GM19351 (cell line): Measurements from ENCODE around the gene RBPJ.
A peak's percentile ranks its signal among the peaks of the same experiment; 100 is the strongest.
"Not testable (repeated sequence)": the region's sequence is repeated elsewhere in the genome, so short reads cannot be mapped to it uniquely, and the experiment has no call there.

Experiments
- ATAC-seq: cut with Tn5 transposase; IDR thresholded peaks from one replicate; pipeline ENCODE4 v1.9.1; 2021; ENCODE audit warnings: mild to moderate bottlenecking, moderate library complexity; ENCODE audit not compliant: unreplicated experiment

The RBPJ gene

DNA sequence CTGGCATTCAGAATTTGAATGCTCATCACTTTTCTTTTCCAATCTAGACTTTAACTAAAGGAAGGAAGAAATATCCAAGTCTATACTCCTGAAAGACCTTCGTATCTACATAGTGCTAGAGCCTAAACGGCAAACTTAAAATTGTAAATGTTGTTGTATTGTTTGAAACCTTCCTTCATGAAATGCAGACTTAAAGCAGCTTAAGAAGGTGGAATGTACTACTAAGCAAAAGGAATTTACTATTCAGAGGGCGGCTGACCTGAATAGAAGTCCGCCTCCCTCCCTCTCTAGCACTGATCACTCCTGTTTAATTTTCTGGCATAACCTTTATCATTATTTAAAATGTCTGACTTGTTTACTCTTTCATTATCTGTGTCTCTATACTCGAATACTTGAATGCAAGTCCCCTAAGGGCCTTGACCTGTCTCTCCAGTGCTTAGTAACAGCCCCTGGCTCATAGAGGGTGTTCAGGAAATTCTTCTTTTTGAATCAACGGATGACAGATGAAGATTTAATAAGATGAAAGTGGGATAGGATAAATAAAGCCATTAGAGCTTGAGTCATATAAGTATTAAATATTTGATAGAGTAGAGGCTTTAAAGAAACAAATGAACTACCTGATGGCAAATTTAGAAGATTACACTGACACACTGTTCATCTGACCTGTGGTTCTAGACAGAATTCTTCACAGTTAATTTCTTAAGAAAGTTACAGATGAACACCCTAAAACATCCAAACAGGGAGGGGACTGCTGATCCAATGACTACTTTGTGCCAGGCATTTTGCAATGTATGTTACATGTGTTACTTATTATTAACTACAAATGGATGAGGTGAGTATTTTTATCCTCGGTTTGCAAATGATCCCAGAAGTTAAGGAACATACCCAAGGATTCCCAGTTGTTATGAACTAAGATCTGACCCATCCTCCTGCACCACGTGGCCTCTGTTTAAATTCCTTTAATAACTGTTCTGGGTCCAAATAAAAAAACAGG lies 20.2 kb upstream of the RBPJ start:
- ATAC-seq, result no peak

DNA sequence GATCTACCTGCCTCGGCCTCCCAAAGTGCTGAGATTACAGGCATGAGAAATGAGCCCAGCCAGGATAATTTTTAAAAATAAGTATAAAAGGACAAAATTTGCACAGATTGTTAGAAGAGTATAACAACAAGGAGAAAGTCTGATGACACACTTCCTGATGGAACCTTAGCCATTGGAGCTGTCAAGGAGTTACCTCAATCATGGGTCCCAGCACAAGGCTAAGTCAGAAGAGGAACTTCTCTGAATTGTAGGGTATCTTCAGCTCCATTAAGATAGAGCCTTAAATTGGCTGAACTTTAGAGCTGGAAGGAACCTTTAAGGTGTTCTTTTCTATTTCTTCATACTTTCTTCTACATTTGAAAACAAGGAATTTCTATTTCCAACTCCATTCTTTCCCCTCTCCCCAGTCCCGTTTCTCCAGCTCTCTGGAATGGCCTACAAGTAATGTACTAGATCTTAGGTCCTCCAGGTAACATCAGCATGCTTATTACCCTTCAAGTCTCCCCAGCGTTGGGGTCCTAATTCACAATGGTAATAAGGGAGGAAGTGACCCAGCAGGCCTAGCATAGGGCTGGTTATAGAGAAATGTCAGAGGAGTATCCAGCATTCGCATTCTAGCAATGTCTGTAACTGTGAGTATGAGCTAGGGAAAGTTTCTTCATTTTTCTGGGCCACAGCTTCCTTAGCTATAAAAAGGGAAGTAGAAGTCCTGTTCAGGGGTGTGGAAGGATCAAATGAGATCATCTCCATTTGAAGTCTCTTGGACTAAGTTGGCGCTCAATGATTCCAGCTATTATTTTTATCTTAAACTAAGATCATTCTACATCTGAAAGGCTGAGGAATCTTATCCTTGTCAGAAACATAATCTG lies 18.5 kb upstream of the RBPJ start:
- ATAC-seq, result no peak

DNA sequence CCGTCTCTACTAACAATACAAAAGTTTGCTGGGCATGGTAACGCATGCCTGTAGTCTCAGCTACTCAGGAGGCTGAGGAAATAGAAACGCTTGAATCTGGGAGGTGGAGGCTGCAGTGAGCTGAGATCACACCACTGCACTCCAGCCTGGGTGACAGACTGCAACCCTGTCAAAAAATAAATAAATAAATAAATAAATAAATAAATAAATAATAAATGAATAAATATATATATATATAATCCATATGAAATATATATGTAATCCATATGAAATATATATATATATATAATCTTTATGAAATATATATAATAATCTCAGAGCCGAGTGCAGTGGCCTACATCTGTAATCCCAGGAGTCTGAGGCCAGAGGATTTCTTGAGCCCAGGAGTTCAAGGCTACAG lies 17.8 kb upstream of the RBPJ start:
- no peak for ATAC-seq

DNA sequence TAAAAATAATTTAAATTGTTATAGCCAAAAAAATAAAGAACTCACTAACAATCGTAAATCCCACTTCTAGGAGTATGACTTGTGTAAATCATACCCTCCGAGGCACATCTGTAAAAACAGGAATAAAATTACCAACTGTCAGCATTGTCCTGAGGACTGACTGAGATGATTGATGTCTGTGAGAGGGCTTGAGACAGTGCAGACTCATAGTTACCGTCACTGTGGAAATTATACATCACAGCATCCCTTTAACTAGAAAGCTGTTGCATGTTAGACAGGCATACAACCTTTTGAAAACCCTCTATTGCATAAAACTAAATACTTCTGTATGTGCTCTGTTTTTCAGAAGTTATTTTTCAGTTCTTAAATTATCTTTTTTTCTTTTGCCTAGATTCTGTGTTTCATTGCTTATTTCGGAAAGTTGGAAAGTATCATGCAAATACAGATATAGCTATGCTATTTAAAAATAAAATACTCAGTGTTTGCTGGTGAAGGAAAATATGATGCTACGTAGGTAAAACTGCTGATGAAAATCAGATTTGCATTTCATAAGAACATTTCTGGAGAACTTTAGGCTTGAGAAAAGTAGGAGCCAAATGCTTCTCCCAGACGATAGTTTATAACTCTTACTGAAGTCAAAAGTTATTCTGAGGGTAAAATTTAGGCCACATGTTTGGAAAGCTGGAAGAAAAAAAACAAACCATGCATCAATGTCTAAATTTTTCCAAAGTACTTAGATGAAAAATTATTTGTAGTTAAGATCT lies 13.6 kb upstream of the RBPJ start:
- ATAC-seq, result no peak

DNA sequence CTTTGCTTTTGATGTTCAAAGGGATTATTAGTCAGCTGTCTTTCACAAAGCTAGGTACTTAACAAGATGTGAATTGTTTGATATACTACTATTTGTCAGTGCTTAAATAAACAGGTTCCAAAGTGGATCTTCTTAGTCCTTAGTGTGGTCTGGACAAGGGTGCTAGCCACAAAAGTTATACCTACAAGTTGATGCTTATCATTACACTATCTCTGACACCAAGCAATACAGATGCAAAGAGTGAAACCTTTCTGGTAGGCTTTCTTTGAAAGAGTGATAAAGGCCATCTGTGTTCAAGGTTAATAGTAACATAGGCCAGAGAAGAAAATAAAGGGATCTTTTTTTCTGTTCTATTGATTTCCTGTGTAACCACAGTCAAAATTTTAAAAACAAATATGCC lies 12.2 kb upstream of the RBPJ start:
- ATAC-seq, result no peak

DNA sequence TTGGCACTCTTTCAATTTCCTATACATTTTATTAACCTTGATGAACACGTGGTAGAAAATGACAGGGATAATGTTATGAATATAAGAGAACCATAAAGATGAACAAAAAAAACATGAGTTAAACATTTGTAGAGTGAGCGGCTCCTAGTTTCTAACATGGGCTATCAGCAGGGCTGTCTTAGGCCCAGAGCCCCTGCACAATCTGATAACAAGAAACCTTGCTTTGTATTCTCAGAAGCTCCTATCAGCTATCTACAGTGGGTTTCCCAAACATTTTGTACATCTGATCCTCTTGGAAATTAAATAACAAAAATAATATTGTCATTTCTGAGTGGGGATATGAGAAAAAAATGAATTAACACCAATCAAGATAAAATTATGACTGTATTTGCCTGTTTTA lies 10.6 kb upstream of the RBPJ start:
- ATAC-seq, result no peak

DNA sequence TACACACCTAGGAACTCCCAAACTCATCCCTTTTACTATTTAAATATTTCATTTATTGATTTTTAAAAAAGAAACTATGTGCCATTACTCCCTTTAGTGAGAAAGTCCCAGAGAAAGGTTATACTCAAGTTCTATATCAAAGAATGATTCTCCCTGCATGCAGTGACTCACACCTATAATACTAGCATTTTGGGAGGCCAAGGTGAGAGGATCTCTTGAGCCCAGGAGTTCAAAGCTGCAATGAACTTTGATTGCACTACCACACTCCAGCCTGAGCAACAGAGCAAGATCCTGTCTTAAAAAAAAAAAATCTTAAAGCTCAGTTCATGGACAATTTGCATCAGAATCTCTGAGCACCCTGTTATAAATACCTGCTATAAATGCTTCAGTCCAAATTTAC lies 9.2 kb upstream of the RBPJ start:
- no peak for ATAC-seq

DNA sequence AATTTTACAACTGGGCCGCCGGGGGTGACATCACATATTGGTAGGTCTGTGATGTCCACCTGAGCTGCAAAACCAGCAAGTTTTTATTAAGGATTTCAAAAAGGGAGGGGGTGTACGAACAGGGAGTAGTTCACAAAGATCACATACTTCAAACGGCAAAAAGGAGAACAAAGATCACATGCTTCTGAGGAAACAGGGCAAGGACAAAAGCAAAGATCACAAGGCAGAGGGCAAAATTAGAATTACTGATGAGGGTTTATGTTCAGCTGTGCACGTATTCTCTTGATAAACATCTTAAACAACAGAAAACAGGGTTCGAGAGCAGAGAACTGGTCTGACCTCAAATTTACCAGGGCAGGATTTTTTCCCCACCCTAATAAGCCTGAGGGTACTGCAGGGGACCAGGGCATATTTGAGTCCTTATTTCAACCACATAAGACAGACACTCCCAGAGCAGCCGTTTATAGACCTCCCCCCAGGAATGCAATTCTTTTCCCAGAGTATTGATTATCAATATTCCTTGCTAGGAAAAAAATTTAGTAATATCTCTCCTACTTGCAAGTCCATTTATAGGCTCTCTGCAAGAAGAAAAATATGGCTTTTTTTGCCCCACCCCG lies 5.4 kb upstream of the RBPJ start:
- ATAC-seq, result not testable (repeated sequence)

DNA sequence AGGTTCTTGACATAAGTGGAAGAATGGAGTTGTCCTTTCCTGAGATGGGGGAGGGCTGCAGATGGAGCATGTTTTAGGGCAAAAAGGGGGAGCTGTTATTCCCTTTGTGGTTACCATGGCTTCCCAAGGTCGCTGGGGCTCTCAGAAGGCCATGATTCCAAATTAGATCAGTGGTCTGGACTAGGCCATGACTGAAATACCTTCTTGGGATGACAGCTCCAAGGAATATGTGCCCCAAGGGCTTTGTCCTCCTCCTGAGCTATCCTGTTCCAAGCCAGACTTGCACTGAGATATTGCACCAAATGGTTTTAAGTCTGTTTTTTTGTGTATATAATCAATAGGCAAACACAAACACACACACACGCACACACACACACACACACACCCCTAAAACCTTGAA lies 3.0 kb upstream of the RBPJ start:
- ATAC-seq, result no peak

DNA sequence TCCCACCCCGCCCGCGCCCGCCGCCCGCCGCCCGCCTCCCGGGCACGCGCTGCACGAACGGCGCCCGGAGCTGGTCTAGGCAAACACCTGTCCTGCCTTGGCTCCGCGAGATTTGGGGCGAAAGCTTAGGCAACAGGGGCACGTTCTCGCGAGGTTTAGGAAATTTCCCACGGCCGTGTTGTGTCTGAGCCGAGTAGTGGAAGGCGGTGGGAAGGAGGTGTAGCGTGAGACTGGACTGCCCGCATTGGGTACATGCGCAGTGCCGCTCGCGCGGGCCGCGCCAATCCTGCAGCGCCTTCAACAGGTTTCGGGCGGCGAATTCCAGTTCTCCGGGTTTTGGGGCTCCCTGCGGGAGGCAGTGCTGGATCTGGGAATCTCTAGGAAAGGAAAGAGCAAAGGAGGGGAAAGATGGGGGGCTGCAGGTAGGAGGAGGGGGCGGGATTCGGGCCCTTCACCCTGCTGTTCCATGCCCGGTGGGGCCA lies 1.3 kb upstream of the RBPJ start:
- ATAC-seq, result peak; percentile 63

DNA sequence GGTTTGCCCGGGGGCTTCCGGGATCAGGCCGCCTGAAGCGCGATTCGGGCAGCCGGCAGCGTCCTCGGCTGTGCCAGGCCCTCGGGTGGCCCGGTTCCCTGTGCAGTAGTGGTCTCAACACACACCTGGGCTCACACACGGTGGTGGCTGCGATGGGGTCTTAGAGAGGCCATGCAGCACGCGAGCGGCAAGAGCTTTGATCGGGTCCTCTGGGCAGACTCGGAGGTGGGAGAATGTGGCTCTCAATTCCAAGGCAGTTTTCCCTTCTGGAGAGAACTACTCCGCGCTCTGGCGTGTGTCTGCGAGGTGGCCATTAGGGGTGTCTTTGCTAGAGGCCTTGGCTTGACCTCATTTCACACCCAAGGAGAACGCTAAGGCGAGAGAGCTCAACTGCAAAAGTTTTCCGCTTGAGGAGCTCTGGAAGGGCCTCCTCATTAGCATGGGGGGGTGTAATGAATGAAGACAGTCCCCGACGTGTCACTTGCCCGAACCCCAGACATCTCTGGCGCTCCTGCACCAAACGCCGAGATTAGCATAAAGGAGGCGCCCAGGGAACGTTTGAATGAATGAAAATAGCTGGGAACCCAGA lies 771 bp upstream of the RBPJ start:
- peak; percentile 32 for ATAC-seq

DNA sequence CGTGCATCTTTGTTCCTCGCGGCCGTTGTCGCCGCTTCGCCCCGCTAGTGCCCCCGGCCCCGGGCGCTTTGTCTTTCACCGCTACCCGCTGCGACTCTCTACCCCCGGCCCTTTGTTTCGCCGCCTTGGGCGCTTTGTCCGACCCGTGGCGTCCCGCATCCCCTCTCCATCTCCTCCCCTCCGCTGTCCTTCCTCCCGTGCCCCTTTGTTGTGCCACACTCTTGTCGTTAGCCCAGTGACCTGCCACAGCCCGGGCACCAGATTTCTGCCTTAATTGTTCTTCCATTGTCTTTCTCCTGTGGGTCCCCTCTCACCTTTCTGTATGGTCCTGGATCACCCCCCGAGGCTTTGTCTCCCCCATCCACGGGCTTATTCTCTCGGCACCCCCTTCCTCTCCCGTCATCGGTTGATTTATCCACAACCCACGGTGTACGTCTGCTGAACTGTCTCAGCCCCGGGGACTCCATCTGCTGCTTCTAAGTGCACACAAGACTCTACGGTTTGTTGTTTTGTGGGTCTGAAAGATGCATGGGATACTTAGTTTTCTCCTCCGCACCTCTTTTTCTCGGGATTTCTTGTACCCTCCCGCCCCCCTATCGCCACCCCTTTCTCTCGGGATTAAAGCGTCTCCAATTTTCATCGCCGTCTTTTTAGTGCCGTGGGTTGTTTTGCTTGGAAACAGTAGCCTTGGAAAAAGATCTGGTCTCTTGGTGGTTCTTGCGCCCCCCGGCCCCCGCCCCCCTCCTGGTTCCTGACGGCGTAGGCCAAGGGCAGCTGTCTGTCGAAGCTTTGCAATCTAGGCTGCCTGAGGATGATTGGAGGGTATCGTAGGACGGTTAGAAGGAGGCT lies 783 bp downstream of the RBPJ start:
- ATAC-seq, result no peak

DNA sequence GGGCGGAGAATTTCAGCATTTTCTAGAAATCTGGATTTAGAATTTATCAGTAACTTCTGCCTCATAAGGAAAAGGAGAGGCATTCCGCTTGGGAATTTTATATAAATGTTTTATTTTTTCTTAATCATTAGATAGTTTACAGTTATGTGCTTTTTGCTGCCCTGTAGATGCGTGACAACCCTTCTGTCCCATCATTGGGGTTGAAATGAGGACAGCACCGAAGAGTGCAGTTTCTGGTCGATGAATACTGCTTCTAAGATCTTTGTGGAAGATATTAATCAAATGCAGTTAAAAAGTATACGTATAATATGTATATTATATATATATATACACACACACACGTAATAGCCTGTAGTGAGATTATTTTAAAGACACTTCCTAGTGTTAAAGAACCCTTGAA lies 1.5 kb downstream of the RBPJ start:
- no peak for ATAC-seq

DNA sequence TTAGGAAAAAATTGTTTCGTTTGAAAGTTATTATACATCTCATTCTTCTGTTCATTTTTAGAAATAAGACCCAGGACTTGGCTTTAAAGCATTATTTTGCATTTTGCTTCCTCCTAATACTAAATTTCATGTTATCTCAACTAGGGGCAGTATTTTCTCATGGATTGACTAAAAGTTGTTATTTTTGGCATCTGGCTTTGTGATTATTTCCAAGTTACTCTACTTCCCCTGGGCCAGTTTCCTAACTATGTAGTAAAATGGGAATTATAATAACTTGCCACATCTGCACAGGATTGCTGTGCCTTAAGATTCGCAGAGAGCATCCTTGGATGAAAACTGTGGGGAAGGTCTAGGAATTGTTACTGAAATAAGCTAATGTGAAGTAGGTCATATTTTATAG lies 3.0 kb downstream of the RBPJ start:
- ATAC-seq, result no peak

DNA sequence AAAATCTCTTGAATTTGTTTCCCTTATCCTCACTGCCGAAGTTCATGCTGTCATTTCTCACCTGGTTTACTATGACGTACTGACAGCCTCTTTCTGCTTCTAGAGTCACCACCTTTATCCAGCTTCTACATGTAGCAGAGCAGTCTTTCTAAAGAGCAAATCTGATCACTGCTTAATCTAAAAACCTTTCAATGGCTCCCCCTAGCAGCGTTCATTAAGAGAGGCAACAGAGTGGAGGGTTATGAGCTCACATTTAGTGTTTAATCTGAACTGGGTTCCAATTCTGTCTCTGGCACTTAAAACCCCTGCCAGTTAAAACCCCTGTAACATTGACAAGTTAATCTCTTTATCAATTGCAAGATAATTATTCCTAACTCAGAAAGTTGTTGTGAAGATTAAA lies 4.4 kb downstream of the RBPJ start:
- ATAC-seq, result peak; percentile 39

DNA sequence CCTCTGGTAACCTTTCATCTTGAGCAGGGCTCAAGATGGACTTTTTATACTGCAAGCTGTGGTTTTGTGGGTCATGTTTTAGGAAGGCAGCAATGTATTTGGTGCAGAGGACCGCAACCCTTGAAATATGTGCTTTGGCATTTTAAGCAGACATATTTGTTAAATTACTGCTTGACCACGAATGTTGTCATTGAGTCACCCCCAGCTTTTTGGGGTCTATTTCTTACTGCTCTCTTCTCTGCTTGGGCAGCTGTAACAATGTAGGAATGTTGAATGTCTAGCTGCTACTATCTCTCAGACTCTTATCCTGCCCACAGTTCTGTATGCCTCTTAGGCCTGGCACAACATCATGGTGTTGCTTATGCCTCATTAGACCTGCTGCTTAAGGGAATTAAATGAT lies 6.0 kb downstream of the RBPJ start:
- no peak for ATAC-seq

DNA sequence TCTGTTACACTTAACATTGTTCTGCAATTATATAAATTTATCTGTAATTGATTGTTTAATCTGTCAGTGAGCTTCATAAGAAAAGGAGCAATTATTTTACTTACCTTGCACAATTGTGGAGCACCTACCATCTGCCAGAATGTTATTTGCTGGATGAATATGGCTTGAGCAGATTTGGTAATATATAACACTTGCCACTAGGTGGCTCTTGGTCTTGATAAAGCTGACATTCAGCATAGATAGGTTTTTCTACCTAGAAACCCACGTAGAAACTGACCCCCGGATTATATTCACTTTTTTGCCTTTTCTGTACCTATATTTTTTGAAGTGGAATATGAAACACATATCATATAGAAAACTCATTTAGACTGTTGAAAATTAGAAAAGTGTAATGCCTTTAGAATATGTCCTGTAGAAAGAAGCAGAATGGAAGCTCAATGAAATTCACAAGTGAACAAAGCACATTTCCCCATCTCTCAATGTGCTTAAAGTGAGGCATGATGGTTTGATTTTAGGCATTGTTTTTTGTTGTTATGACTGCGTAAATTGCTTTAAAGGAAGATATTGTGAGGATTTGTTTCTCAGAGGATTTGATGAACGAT lies 9.5 kb downstream of the RBPJ start:
- peak; percentile 88 for ATAC-seq

DNA sequence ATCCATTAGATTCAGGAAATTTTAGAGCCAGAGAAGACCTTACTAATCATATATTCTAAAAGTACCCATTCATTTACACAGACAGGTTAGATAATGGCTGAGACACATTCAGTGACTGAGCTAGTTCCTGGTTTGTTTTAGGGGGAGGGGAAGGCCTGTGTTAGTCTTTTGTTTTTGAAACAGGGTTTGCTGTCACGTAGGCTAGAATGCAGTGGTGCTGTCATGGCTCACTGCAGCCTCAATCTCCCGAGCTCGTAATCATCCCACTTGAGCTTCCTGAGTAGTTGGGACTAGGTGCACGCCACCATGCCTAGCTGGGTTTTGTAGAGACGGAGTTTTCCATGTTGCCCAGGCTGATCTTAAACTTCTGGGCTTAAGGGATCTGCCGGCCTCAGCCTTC lies 10.1 kb downstream of the RBPJ start:
- no peak for ATAC-seq
